ENCODE measurements around the gene SPIRE1.

The SPIRE1 gene

DNA sequence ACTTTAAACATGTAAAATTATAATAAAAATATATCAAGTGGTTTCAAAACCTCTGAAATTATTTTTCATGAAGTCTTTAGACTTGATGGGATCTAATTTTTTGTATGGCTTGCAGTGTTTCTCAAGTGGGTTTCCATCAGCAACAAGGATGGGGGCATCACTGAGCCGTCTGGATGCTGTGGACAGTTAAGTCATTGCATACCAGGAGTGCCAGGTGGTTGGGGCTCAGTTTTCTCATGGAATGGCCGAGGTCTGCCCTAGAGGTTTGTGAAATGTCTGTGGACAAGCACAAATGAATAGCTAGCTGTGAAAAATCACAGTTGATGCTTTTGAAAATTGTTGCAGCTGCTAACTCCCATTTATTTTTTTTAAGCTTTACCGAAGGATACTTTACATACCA lies 248.4 kb downstream of the SPIRE1 start:
- no peak for DNase-seq

DNA sequence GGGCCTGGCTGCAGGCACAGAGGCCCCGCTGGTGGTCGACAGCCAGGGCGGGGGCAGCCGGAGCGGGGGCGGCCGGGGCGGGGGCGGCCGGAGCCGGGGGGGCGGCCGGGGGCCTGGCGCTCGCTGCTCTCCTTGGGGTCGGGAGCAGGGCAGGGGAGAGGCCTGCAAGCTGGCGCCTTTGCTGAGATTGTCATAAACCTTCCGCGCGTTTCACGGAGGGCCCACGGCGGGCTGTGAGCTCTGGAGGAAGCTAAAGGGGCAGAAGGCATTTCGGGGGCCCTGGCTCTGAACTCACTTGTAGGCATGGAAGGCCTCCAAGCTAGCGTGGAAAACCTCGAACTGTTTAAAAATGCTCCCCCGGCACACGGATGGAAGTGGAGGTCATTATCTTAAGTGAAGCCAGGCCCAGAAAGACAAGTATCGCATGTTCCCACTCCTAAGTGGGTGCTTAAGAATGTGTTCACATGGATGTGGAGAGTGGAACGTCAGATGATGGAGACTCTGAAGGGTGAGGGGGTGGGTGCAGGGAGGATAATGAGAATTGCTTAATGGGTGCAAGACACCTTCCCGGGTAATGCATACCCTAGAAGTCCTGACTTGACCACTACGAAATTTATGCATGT lies 249.5 kb downstream of the SPIRE1 start:
- peak; percentile 14 for DNase-seq

DNA sequence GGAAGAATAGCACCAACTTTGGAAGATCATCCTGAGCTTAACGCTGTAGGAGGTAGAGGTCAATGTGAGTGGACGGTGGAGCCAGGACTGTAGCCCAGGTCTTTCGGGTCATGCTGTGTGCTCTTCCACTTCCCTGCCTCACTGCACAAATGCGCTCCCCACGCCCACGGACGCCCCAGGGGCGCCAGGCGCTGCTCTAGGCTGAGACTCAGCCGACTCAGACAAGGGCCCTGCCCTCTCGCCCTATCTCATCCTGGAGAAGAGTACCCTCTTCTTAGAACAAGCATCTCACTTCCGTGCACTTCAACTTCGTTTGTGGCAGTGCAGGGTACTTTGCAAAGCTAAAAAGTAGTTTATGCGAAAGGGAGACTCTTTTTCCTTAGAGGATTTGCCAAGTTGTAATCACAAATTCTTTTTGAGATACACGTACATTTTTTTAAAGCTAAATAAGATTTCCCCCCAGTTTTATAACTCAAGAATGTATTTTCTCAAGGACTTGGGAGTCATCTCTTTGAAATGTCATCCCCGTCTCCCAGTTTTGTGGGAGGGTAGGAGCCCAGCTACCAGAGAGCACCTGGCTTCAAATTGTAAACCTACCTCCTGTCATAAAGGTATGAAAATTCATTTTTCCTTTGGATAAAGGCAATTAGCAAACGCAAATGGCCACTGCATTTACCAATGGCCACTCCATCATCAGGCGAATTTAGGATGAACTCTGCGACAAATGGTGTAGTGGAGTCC lies 251.4 kb downstream of the SPIRE1 start:
- DNase-seq: no peak

DNA sequence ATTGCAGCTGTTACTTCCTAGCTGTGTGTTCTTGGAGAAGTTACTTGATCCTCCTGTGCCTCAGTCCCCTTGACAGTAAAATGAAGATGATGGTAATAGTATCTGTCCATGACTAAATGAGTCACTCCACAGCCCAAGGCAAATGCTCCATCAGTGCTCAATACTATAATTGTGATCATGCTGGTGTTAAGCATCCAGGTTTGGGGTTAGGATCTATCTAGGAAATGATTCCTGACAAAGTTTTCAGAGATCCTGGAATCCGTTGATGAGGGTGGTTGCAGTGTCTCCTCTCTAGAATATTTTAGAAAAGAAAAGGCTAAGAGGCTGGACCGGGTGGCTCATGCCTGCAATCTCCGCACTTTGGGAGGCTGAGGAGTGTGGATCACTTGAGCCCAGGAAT lies 252.8 kb downstream of the SPIRE1 start:
- no peak for DNase-seq

DNA sequence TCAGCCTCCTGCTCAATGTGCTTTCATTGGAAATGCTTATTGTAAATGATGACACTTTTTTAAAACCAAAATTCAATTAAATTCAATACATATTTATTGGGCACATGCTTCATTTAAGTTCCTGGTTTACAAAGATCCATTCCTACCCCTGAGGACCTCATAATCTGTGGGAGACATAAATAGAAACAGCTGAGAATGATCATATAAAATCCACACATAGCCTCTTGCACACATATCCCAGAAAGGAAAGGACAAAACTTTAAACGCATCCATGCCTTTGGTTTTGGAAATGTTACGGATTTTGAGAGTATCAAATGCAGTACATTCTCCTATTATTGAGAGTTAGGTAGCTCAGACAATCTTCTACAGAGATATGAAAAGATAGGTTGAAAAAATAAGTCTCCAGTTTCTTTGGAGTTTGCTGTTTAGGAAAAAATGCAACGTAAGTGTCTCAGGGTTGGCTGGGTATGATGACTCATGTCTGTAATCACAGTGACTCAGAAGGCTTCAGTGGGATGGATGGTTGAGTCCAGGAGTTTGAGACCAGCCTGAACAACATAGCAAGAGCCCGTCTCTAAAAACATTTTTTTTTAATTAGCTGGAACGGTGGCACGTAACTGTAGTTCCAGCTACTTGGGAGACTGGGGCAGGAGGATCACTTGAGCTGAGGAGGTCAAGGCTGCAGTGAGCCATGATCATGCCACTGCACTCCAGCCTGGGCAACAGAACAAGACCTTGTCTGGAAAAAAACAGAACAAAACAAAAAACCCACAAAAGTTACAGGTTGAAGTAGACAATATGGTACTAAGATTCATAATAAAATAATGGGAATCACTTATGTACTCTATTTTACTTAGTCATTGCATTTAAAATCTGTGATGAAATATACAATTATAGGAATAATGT lies 254.1 kb downstream of the SPIRE1 start:
- DNase-seq: no peak

DNA sequence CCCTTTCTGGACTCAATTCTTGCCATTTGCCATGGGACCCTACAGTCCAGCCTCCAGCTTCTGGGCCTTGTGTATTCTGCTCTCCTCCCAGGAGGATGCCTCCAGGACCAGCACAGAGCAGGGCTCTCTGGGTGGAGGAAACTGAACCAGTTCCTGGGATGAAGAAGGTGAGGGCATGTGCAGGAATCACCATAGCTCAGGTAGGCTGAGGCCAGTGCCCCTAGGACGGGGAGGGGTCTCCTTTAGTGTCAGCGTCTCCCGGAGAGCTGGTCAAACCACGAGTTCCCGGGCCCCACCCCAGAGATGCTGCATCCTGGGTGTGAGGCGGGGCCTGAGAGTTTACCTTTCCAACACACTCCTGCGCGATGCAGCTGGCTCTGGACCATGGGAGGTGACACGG lies 256.0 kb downstream of the SPIRE1 start:
- DNase-seq: no peak

DNA sequence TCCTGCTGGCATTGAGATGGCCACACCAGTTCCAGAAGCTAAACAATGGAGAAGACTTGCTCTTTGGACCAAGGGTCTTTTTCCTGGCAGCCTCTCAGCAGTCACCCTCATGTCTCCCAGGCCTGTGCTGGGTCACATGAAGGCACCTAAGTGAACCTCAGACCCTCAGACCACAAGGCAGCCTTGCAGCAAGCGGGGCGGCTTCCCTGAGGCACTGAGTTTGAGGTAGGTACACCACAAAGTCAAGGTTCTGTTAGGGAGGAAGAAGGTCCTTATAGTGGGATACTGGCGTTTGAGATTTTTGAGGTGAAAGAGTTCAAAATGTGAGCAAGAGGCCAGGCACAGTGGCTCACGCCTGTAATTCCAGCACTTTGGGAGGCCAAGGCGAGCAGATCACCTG lies 258.7 kb downstream of the SPIRE1 start:
- DNase-seq: no peak

DNA sequence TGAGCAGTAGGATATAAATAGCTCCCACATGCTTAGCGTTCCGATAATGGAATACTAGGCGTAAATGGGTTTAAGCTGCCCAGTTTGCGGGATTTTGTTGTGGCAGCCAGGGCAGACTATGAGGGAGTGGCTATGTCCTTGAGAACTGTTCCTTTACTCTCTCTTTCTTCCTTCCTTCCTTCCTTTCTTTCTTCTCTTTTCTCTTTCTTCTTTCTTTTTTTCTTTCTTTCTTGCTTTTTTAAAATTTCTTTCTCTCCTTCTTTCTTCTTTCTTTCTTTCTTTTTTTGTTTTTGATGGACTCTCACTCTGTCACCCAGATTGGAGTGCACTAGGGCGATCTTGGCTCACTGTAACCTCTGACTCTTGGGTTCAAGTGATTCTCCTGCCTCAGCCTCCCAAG lies 259.3 kb downstream of the SPIRE1 start:
- DNase-seq: no peak

DNA sequence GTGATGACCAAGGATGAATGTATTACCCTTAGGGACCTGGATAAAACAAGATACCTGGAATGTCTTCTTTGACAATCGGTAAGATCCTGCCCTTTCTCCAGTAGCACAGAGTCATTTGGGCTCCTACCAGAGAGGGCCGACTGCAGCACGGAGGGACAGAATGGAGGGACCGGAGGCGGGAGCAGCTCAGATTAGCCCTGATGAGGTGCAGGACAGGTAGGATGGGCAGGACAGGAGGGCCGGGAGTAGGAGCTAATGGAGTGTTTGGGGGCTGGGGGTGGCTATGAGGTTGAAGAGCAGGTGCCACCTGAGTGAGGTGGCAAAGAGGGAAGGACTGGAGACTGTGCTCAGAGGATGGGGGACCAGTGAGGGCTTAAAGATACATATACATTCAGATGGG lies 260.1 kb downstream of the SPIRE1 start:
- DNase-seq: no peak

DNA sequence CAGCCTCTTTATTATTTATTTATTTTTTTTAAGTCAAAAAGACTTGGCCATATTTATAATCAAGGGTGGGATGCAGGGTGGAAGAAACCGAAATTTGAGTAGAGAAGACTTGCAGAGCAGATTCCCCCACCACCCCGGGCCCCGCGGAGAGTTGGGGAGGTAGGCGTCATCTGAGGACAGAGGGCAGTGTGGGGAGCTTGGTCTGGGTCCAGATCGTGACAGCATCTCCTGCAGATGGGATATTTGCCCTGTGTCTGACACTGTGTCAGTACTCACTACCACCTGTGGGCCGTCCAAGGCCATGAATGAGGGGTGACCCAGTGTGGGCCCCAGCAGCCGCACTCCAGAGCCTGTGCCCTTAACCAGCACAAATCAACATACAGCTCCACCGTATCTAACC lies 260.7 kb downstream of the SPIRE1 start:
- DNase-seq: no peak

Data from CD4-positive, alpha-beta T cell treated with Interleukin-17A for 1 hour (primary cell).